HEK293T (cell line): Measurements from ENCODE around the gene GDF10.

Experiments used
- CTCF ChIA-PET: fragments of 350-600 bp; formaldehyde crosslinking; extraction: SDS; loops from one replicate; lab custom pipeline; 2021; ENCODE audit warnings: antibody characterized with exemption, inconsistent platforms; lab: Yijun Ruan, JAX
- POLR2A ChIA-PET: fragments of 350-600 bp; formaldehyde crosslinking; extraction: SDS; loops from one replicate; lab custom pipeline; 2020; ENCODE audit warnings: antibody characterized with exemption, inconsistent platforms; lab: Yijun Ruan, JAX
- DNase-seq: peaks from one replicate; pipeline ENCODE4 v3.0.0; 2012; ENCODE audit warnings: mixed read lengths; ENCODE audit errors: extremely low spot score
- ARNT ChIP-seq: fragments of 450-650 bp; IDR thresholded peaks from 2 replicates; pipeline ENCODE4 v1.6.1; 2017; ENCODE audit warnings: mild to moderate bottlenecking
- BHLHE40 ChIP-seq: fragments of 450-650 bp; IDR thresholded peaks from 2 replicates; pipeline ENCODE4 v1.6.1; 2016; ENCODE audit warnings: mild to moderate bottlenecking, moderate library complexity, borderline replicate concordance
- CTBP1 ChIP-seq: fragments of 450-650 bp; IDR thresholded peaks from 2 replicates; pipeline ENCODE4 v1.6.1; 2016; ENCODE audit warnings: borderline replicate concordance
- ELF4 ChIP-seq: fragments of 450-650 bp; IDR thresholded peaks from 2 replicates; pipeline ENCODE4 v1.6.1; 2017; ENCODE audit warnings: antibody characterized with exemption
- FOXA1 ChIP-seq: fragments of 450-650 bp; IDR thresholded peaks from 2 replicates; pipeline ENCODE4 v1.6.1; 2016; ENCODE audit warnings: mild to moderate bottlenecking
- FOXK2 ChIP-seq: fragments of 450-650 bp; IDR thresholded peaks from 2 replicates; pipeline ENCODE4 v1.6.1; 2016; ENCODE audit warnings: mild to moderate bottlenecking
- FOXM1 ChIP-seq: fragments of 450-650 bp; IDR thresholded peaks from 2 replicates; pipeline ENCODE4 v1.6.1; 2017; ENCODE audit warnings: mild to moderate bottlenecking, borderline replicate concordance
- HDGF ChIP-seq: fragments of 450-650 bp; IDR thresholded peaks from 2 replicates; pipeline ENCODE4 v1.6.1; 2017; ENCODE audit warnings: antibody characterized with exemption, borderline replicate concordance
- L3MBTL2 ChIP-seq: fragments of 450-650 bp; conservative IDR thresholded peaks from 2 replicates; pipeline ENCODE4 v1.6.1; 2016; ENCODE audit warnings: mild to moderate bottlenecking
- LEF1 ChIP-seq: fragments of 450-650 bp; IDR thresholded peaks from 2 replicates; pipeline ENCODE4 v1.6.1; 2017; ENCODE audit warnings: mild to moderate bottlenecking, borderline replicate concordance
- NFRKB ChIP-seq: fragments of 450-650 bp; IDR thresholded peaks from 2 replicates; pipeline ENCODE4 v1.6.1; 2016; ENCODE audit warnings: mild to moderate bottlenecking, moderate library complexity
- PKNOX1 ChIP-seq: fragments of 450-650 bp; IDR thresholded peaks from 2 replicates; pipeline ENCODE4 v1.6.1; 2016
- SP1 ChIP-seq: fragments of 450-650 bp; IDR thresholded peaks from 2 replicates; pipeline ENCODE4 v1.6.1; 2017
- SUZ12 ChIP-seq: fragments of 450-650 bp; IDR thresholded peaks from 2 replicates; pipeline ENCODE4 v1.6.1; 2016; ENCODE audit warnings: mild to moderate bottlenecking
- TARDBP ChIP-seq: fragments of 450-650 bp; IDR thresholded peaks from 2 replicates; pipeline ENCODE4 v1.6.1; 2016
- ZNF384 ChIP-seq: fragments of 450-650 bp; IDR thresholded peaks from 2 replicates; pipeline ENCODE4 v1.6.1; 2016

GDF10 gene

DNA sequence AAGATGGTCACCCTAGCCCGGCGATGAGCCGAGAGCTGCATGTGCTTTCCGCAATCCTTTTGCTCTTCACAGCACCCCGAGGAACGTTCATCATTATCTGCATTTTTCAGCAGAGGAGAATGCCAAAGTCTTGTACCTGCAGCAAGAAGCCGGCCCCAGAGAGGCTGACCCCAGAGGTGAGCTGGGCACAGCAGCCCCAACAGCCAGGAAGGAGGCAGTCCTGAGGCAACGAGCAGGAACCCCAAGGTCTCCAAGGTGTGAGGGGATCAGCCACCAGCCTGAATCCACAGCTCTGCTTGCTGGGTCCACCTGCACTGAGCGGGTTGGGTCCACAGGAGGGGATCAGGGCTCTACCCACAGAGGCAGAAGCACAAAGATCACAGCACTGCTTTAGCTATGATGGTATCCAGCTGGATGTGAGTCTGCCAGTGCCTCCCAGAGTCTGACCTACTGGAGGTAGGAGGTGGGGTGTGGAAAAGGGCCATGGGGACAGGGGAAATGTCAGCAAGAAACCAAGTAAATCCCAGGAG, 16.8 kb upstream of the GDF10 start:
- DNase-seq = no peak
- no peak for TF ChIP-seq LEF1
- no peak for TF ChIP-seq HDGF
- TF ChIP-seq FOXM1 = no peak
- no peak for TF ChIP-seq PKNOX1
- POLR2A ChIA-PET = no interaction called here
- CTCF ChIA-PET = no interaction called here

DNA sequence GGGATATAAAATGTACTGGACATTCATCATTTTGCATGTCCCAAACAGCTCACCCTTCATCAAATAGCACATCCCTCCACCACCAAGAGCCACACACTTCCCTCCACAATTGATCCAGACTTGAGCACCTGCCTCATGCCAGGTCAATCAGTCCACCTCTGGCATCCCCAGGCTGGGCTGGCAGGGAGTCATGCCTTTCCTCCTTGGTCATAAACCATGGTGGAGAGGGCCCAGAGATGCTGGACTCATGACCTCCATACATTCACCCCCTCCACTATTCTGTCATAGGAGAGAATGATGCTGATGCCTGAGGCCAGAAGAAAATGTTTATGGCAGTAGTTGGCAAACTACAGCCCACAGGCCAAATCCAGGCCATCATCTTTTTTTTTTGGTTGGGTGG, 16.1 kb upstream of the GDF10 start:
- TF ChIP-seq ZNF384 (no peak), FOXA1 (no peak), TARDBP (no peak), ARNT (no peak), L3MBTL2 (no peak), ELF4 (no peak), LEF1 (no peak), HDGF (no peak), CTBP1 (no peak), FOXK2 (no peak), SUZ12 (no peak), SP1 (no peak), PKNOX1 (no peak), FOXM1 (no peak), NFRKB (no peak), BHLHE40 (no peak)
- ChIA-PET POLR2A (no interaction called here), CTCF (no interaction called here)
- no peak for DNase-seq

- DNase-seq = no peak
- no peak for TF ChIP-seq NFRKB
- TF ChIP-seq SUZ12 = no peak
- no peak for TF ChIP-seq ARNT
- CTCF ChIA-PET = no interaction called here
- POLR2A ChIA-PET = no interaction called here
Measured at GRCh38 chr10:47285381-47286115, 14.4 kb upstream of the GDF10 start.

- DNase-seq = no peak
- ChIA-PET POLR2A (no interaction called here), CTCF (interaction anchor here (0.6 kb wide), 1 partner anchor 15 kb away, joined by 4 read pairs; no protein-coding TSS in a partner anchor)
- TF ChIP-seq TARDBP = no peak
- no peak for TF ChIP-seq L3MBTL2
Measured at GRCh38 chr10:47286116-47286505, 13.9 kb upstream of the GDF10 start.

GRCh38 chr10:47286591-47287315, 13.2 kb upstream of the GDF10 start:
- ChIA-PET CTCF (interaction anchor here (0.6 kb wide), 1 partner anchor 15 kb away, joined by 4 read pairs; no protein-coding TSS in a partner anchor), POLR2A (no interaction called here)
- DNase-seq = no peak
- TF ChIP-seq SUZ12 (no peak), ELF4 (no peak), PKNOX1 (no peak), LEF1 (no peak), CTBP1 (no peak), FOXA1 (no peak), L3MBTL2 (no peak), ZNF384 (no peak), BHLHE40 (no peak), FOXM1 (no peak), HDGF (no peak), SP1 (no peak), ARNT (no peak), FOXK2 (no peak), TARDBP (no peak)

DNA sequence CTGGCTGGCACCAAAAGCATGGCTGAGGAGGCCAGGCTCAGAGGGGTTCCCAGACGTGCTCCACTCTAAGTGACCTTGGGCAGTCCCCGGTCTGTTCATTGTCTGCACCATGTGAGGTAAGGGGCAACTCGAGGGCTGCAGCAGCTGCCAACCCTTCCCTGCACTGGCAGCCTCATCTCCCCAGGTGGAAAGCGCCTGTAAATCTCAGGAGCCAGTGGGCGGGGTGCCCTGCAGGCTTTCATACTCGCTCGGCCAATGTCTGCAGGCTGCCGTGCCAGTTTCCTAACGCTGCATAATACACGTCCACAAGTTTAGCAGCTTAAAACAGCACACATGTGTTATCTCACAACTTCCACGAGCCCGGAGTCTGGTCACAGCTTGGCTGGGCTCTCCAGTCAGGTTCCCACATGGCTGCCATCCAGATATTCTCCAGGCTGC, 12.6 kb upstream of the GDF10 start:
- ChIA-PET CTCF (no interaction called here), POLR2A (no interaction called here)
- no peak for TF ChIP-seq FOXK2
- TF ChIP-seq CTBP1 = no peak
- TF ChIP-seq HDGF = no peak
- no peak for TF ChIP-seq ARNT
- TF ChIP-seq FOXM1 = no peak
- DNase-seq = no peak

DNA sequence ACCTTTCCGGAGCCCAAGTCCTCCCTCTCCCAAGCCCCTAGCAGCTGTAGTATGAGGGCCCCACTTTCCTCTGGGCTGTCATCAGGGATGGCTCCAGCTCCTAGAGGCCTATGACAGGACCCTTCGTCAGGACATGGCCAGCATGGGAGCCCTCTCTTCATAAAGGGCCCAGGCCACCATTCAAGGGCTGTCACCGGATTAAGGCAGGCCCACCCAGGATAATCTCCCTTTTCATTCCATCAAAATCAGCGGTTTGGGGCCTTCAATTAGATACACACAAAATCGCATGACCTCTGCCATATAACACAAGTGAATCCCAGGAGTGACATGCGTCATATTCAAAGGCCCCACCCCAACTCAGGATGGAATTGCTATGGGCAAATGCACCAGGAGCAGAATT, 12.2 kb upstream of the GDF10 start:
- ChIA-PET POLR2A (no interaction called here), CTCF (no interaction called here)
- TF ChIP-seq ELF4 (no peak), LEF1 (no peak), TARDBP (no peak), HDGF (no peak), FOXM1 (no peak), L3MBTL2 (no peak), SUZ12 (no peak), NFRKB (no peak), SP1 (no peak), ARNT (no peak), BHLHE40 (no peak), PKNOX1 (no peak), CTBP1 (no peak), FOXA1 (no peak), FOXK2 (no peak), ZNF384 (no peak)
- DNase-seq = no peak
